GM12878 (cell line): ENCODE measurements around the gene ERG. TPM values are rescaled to one million over a fixed set of nuclear protein-coding genes. Genes with fewer than 3 reads are reported as not detected.

Experiments used
- IRF3 ChIP-seq: fragments of 450-650 bp; IDR thresholded peaks from 2 replicates; pipeline ENCODE4 v1.6.1; 2014; ENCODE audit warnings: mild to moderate bottlenecking
- PML ChIP-seq: IDR thresholded peaks from 2 replicates; pipeline ENCODE4 v1.6.1; 2012; ENCODE audit warnings: low read length, inconsistent platforms
- SRF ChIP-seq, 2 experiments: IDR thresholded peaks; 2 replicates each; pipeline ENCODE4 v1.6.1; 2011; ENCODE audit warnings: low read depth in 2 of 2, low read length in 2 of 2, mild to moderate bottlenecking in 1 of 2, moderate library complexity in 1 of 2
- TCF3 ChIP-seq: IDR thresholded peaks from 2 replicates; pipeline ENCODE4 v1.6.1; 2012; ENCODE audit warnings: low read depth, mild to moderate bottlenecking, low read length, borderline replicate concordance; ENCODE audit not compliant: insufficient read depth
- polyA plus RNA-seq, 11 experiments: library from polyadenylated mRNA; depleted of rRNA in 4 of 11; unstranded in 6 of 11; stranded (reverse) in 5 of 11; fragments of >200 nt; fragmentation: Nextera tagmentation in 4 of 11; fragmentation: Illumina TruSeq in 1 of 11; extraction: Ambion mirVana in 4 of 11; extraction: Trizol in 1 of 11; gene quantifications; 1 replicate in 1 of 11; 2 replicates in 10 of 11; pipeline versions ENCODE4 v1.2.1 to v1.2.3, GENCODE V29; 2011 to 2016; ENCODE audit warnings: inconsistent platforms in 2 of 11, missing spikeins in 2 of 11, low read depth in 1 of 11
- total RNA-seq, 4 experiments: library from RNA; depleted of rRNA in 3 of 4; stranded (reverse); fragments of >200 nt in 3 of 4; fragmentation: Illumina TruSeq in 1 of 4; extraction: Trizol in 1 of 4; gene quantifications; 2 replicates each; pipeline versions ENCODE4 v1.2.1 to v1.2.3, GENCODE V29; 2013 to 2021
- TF ChIP-seq, protein P1 (sequence below): fragments of 450-650 bp; IDR thresholded peaks from 2 replicates; pipeline ENCODE4 v1.6.1; 2016; ENCODE audit warnings: mild to moderate bottlenecking, moderate library complexity, borderline replicate concordance
- TF ChIP-seq, protein P2 (sequence below): fragments of 450-650 bp; IDR thresholded peaks from 2 replicates; pipeline ENCODE4 v1.6.1; 2016; ENCODE audit warnings: mild to moderate bottlenecking

ERG gene
- total and polyA plus RNA-seq, 10 of the 15 experiments (the other 5 are each of a cell fraction or from before 2014, with no cell fraction given): not detected

- TF ChIP-seq IRF3 (no peak), PML (no peak), TCF3 (no peak), SRF (IDR thresholded peaks at IDR 0.05; ENCODE audit: low read depth in 2 of 2, low read length in 2 of 2) (no peak)
- TF ChIP-seq, protein P1, sequence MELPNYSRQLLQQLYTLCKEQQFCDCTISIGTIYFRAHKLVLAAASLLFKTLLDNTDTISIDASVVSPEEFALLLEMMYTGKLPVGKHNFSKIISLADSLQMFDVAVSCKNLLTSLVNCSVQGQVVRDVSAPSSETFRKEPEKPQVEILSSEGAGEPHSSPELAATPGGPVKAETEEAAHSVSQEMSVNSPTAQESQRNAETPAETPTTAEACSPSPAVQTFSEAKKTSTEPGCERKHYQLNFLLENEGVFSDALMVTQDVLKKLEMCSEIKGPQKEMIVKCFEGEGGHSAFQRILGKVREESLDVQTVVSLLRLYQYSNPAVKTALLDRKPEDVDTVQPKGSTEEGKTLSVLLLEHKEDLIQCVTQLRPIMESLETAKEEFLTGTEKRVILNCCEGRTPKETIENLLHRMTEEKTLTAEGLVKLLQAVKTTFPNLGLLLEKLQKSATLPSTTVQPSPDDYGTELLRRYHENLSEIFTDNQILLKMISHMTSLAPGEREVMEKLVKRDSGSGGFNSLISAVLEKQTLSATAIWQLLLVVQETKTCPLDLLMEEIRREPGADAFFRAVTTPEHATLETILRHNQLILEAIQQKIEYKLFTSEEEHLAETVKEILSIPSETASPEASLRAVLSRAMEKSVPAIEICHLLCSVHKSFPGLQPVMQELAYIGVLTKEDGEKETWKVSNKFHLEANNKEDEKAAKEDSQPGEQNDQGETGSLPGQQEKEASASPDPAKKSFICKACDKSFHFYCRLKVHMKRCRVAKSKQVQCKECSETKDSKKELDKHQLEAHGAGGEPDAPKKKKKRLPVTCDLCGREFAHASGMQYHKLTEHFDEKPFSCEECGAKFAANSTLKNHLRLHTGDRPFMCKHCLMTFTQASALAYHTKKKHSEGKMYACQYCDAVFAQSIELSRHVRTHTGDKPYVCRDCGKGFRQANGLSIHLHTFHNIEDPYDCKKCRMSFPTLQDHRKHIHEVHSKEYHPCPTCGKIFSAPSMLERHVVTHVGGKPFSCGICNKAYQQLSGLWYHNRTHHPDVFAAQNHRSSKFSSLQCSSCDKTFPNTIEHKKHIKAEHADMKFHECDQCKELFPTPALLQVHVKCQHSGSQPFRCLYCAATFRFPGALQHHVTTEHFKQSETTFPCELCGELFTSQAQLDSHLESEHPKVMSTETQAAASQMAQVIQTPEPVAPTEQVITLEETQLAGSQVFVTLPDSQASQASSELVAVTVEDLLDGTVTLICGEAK: no peak
- TF ChIP-seq, protein P2, sequence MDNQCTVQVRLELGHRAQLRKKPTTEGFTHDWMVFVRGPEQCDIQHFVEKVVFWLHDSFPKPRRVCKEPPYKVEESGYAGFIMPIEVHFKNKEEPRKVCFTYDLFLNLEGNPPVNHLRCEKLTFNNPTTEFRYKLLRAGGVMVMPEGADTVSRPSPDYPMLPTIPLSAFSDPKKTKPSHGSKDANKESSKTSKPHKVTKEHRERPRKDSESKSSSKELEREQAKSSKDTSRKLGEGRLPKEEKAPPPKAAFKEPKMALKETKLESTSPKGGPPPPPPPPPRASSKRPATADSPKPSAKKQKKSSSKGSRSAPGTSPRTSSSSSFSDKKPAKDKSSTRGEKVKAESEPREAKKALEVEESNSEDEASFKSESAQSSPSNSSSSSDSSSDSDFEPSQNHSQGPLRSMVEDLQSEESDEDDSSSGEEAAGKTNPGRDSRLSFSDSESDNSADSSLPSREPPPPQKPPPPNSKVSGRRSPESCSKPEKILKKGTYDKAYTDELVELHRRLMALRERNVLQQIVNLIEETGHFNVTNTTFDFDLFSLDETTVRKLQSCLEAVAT: no peak
These were observed 160.5 kb downstream of the ERG start (continued) for GRCh38 chr21:38337793-38338192.
